ENCODE results near the gene PPP1R13L.
"Not testable (repeated sequence)": the region's sequence is repeated elsewhere in the genome, so short reads cannot be mapped to it uniquely, and the experiment has no call there.

Gene PPP1R13L

DNA sequence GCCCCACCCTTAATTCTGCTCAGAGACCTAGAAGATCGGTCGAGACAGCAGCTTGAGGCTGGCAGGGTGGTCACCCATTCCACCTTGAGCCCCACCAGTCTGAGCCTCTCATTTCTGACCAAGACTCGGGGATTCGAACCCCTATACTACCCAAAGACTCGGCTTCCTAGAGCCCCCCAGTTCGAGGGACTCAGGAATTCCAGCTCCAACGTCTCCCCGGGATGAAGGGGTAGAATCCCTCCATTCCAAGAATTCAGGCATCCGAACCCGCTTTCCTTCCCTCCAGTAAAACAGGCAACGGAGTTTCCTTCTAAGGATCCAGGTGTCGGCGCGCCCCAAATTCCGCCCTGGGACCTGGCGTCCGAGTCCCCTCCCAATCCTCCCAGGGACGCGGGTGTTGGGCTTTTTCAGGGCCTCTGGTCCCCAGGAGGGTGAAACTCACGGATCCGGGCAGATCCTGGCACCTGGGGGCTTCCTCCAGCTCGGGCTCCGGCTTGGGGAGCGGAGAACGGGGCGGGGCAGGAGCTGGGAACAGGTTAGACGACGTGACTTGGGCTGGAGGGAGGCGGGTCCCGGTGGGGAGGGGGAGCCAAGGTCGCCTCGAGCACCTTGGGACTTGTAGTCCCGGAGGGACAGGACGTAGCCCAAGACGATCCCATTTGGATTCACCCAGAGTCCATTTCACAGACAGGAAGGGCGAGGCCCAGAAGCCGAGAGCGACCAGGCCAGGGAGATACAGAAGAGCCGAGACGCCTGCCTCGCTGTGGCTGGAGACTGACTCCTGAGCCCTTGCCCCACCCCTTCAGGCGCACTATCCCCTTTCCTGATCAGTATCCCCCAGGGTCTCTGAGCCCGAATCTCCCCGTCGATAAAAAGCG, at the start of gene PPP1R13L:
Gene PPP1R13L (minus strand): TSS at position 513 of the 878 bp plus-strand sequence. CDS start 6,751 bp downstream, outside the sequence.
- no peak for DNase-seq

- DNase-seq = no peak
Observed at GRCh38 chr19:45451850-45452387, 47.0 kb upstream of the PPP1R13L start.

DNA sequence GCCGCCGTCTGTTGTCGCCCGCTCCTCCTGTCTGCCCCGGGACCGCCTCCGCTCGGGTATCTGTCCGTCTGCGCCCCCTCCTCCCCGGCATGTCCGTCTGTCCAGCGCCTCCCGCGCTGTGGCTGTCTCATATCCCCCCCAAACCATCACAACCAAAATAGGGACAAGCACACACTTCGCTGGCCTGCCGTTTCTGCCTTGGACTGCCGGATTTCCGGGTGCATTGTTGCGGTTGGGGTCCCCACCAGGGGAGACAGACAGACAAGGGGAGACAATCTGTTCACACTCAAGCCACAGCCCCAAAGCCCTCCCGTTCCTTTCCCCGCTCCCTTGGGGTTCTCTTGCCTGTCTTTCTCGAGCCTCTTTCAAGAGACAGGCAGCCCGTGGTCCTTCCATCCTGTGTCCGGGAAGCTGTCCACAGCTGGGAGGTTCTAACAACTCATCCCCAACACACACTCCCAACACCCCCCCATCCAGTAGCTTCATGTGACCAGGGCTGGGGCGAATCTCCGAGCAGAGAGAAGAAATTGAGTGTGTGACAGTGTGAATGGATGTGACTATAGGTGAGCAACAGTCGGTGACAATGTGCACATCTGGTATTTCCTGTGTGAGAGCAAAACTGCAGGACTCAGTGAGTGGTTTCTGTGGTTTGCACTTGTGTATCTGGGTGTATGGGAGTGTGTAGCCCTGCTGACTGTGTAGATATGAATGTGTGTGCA, 46.4 kb upstream of the PPP1R13L start:
- peak; percentile 77 for DNase-seq

DNA sequence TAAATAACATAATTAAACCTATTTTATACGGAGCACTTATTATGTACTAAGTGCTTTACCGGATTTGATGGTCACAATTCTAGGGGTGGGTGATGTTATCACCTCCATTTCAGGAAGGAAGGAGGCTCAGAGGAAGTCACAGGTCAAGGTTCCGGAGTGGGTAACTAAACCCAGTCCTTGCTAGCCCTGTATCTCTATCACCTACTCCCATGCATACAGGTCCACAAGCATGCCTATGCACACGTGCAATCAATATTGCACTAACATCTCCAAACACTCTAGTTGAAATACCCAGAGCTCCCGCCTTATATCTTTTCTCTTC, 45.1 kb upstream of the PPP1R13L start:
- no peak for DNase-seq

DNA sequence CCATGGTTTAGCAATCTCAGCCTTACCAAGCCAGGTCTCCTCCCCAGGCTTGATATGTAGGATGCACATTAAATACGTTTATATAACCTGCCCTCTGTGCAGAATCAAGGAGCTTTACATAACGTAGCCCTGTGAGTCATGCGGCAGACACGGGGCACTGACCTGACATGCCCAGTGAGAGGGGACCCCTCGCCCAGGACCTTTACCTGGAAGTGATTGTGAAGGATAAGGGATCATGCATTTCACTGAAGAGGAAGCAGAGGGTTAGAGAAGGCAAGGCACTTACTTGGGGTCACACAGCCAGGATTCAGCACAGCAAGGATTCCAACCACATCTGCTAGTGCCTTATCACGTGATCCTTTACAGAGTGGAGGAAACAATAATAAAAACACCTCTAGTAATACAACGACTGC, 44.0 kb upstream of the PPP1R13L start:
- DNase-seq = no peak

DNA sequence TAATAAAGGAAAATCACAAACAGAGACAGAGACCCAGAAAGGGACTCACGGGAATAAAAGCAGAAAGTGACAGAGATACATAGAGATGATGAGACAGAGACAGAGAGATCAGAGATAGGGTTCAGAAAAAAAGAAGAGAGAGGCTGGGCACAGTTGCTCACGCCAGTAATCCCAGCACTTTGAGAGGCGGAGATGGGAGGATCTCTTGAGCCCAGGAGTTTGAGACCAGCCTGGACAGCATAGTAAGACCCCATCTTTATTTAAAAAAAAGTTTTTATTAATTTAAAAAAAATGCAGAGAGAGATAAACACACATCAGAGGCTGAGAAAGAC, 43.5 kb upstream of the PPP1R13L start:
- no peak for DNase-seq

DNA sequence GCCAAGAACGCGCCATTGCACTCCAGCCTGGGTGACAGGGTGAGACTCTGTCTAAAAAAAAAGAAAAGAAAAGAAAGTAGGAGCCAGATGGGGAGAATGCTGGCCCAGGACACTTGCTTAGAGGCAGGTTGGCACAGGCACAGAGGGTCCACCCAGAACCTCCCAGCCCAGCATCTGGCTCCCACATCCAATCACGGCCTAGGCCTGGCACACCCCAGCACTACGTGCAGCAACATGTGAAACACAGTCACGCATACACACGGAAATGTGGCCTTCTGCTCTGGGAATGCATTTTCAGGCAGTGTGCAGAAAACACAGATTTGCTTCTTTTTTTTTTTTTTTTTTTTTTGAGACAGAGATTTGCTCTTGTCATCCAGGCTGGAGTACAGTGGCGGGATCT, 42.1 kb upstream of the PPP1R13L start:
- DNase-seq = peak; percentile 65

- DNase-seq = no peak
Observed at GRCh38 chr19:45446295-45446694, 41.4 kb upstream of the PPP1R13L start.

DNA sequence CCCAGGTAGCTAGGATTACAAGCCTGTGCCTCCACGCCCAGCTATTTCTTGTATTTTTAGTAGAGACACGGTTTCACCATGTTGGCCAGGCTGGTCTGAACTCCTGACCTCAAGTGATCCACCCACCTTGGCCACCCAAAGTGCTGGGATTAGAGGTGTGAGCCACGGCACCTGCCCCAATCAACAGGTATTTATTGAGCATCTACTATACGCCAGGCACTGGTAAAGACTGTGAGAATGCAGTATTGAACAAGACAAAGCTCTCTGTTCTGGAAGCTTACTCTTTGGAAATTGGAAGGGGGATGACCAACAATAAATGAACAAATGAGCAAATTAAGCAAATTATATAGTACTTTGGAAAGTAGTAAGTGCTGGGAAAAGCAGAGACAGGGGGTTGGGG, 40.3 kb upstream of the PPP1R13L start:
- DNase-seq = no peak

GRCh38 chr19:45444318-45445041, 39.6 kb upstream of the PPP1R13L start:
- peak; percentile 96 for DNase-seq

- DNase-seq = peak; percentile 91
Observed at GRCh38 chr19:45443462-45444317, 38.8 kb upstream of the PPP1R13L start.

DNA sequence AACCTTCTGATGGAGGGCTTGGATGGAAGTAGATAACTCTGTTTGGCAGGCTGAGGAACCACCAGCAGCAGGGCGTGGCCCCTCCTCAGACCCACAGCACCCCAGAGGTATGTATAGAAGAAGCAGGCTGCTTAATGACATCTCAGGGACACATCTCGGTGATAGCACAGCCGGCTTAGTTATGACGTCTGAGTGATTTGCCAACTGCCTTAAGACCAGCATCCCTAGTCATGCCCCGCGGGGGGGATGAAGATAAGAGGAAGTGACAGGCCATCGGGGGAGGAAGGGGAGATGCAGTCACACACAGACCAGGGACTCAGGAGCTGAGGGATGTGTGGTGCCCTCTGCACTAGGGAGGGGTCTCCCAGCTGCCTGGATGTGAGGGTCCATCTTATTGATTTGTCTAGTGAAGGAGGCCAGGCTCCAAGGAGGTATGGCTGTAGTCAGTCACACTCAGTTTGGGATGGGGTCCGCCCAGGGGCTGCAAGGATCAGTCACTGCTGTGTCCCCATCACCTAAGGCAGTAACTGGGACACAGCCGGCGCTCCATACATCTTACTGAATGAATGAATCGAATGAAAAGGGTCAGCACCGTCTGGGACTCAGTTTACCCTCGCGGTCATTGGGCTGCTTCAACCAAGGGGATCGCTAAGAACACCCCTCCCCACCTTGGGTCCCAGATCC, 38.1 kb upstream of the PPP1R13L start:
- DNase-seq = peak; percentile 60

DNA sequence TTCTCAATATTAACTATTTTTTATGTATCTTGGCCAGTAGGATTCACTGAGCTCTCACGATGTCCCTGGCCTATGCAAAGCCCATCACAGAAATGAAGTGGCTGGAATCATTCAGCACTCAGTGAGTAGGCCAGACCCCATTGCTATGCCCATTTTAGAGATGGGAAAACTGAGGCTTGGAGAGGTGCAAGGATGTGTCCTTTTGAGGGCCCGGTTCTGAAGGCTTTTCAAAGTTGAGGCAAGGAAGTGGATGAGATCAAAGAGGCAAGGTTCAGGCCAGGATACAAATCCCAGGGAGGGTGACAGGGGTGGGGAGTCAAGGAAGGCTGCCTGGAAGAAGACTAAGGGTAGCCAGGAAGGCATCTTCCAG, 37.5 kb upstream of the PPP1R13L start:
- no peak for DNase-seq

- DNase-seq = no peak
Observed at GRCh38 chr19:45440873-45441654, 36.2 kb upstream of the PPP1R13L start.

DNA sequence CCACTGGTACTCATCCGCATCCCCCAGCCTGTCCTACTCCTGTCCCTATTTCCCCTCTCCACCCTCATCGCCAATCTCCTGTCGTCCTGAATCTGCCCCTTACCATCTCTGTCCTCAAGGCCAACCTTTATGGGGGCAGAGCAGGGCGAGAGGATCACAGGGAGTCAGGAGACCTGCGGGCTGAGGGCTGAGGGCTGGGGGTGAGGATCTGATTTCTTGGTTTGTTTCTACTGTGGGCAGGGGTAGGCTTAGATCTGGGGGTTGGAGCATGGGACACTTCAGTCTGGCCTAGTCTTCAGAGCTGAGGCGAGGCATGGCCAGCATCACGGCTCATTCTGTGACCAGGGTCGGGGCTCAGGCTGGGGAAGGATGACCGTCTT, 35.4 kb upstream of the PPP1R13L start:
- DNase-seq = peak; percentile 43

- peak; percentile 89 for DNase-seq
Observed at GRCh38 chr19:45439569-45440258, 34.8 kb upstream of the PPP1R13L start.

DNA sequence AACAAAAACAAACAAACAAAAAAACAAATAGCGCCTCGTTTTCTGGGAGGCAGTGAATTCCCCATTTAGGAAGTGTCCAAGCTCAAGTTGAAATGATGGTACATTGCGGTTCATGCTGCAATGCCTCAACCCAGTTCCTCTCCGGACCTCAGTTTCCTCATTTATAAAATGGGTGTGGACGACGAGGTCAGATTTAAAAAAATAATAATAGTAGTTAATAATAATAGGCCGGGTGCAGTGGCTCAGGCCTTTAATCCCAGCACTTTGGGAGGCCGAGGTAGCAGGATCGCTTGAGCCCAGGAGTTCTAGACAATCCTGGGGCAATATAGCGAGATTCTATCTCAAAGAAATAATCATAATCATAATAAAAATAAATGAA, 34.3 kb upstream of the PPP1R13L start:
- no peak for DNase-seq

DNA sequence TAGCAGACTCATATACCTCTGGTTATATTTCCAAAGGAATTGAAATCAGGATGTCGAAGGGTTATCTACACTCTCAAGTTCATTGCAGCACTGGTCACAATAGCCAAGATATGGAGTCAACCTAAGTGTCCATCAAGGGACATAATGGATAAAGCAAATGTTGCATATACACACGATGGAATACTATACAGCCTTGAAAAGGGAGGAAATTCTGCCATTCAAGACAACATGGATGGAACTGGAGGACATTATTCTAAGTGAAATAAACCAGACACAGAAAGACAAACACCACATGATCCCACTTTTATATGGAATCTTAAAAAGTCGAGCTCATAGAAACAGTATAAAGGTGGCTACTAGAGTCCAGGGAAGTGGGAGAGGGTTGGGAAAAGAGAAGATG, 32.5 kb upstream of the PPP1R13L start:
- no peak for DNase-seq

GRCh38 chr19:45432543-45432942, 27.7 kb upstream of the PPP1R13L start:
- not testable (repeated sequence) for DNase-seq

- DNase-seq = not testable (repeated sequence)
Observed at GRCh38 chr19:45431008-45431407, 26.1 kb upstream of the PPP1R13L start.

Measured in right hindlimb (tissue), 1 donor.